Measurements from ENCODE around the gene GPNMB.
"Not testable (repeated sequence)": the region's sequence is repeated elsewhere in the genome, so short reads cannot be mapped to it uniquely, and the experiment has no call there.

GPNMB gene

DNA sequence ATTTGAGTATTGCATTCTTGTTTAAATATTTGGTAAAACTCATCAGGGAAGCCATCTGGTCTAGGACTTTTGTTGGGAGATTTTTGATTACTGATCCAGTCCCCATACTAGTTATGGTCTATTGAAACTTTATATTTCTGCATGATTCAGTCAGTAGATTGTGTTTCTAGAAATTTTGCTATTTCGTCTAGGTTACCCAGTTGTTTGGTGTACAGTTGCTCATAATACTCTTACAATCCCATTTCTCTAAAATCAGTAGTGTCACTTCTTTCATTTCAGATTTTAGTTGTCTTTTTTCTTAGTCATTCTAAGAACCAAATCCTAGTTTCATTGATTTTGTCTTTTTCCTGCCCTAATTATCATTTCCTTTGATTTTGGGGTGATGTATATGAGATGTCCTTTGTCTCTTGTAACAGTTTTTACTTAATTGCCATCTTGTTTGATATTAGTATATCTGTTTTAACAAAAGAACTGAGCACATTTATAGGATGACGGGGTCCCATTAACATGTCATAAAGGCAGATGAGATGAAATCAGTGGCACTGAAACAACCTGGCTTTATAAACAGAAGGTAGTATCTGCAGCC, 60.5 kb downstream of the GPNMB start:
- no peak for DNase-seq (ENCODE audit: low read depth)

DNA sequence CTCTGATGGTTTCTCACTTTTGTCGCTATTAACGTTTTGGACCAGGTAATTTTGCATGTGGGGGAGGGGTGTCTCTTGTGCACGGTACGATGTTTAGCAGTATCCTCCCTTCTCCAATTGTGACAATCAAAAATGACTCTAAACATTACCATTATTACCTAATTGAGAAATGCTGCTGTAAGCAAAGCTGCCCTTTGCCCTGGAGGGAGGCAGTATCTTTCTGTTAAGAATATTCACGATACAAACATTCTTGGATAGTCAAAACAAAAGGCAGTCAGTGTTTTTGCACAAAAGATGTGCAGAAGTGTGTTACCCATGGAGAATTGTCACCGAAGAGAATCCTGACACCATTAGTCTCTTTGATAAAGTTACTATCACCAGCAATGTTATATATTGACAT, 62.2 kb downstream of the GPNMB start:
- DNase-seq (ENCODE audit: low read depth): no peak

DNA sequence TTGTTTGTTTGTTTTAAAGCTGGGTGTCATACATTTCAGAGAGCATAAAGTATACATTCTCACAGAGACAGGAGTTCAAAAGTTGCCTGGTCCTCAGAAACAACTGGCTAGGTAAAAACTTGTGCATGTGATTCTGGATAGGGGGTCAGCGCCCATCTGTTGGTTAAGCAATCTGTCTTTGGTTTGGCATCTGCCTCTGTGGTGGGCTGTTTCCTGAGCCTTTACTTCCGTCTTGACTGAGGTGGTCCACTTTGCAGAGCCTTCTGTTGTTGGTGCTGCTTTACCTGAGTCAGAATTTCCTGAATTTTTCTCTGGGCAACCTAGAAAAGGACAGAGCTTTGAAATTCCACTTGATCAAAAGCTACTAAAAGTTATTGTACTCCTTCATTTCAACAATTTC, 65.6 kb downstream of the GPNMB start:
- DNase-seq (ENCODE audit: low read depth): not testable (repeated sequence)

DNA sequence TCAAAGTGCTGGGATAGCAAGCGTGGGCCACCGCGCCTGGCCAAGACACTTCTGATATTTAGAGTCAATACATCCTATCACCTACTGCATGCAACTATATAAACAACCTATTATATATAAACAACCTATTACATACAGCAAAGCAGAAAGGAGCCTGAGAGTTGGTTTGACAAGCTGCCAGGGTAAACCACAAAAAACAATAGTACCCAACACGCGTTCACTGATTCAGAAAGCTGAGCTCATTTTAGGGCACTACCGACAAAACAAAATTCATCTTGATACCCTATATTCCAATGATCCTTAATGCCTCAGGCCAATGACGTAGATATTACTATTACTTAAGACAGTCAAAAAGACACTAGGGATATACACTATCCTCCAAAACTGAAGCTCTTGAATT, 68.8 kb downstream of the GPNMB start:
- DNase-seq (ENCODE audit: low read depth): no peak
